WERI-Rb-1 (cell line): ENCODE data around the gene IFITM1.
"Not testable (repeated sequence)": the region's sequence is repeated elsewhere in the genome, so short reads cannot be mapped to it uniquely, and the experiment has no call there.

Source experiments
- DNase-seq: peaks from one replicate; pipeline ENCODE4 v3.0.0-alpha.2; 2020
- H3K27ac ChIP-seq: fragments of 250-450 bp; sonication (Bioruptor Pico); 2 replicates; pipeline ENCODE4 v1.5.1; 2020; ENCODE audit warnings: mild to moderate bottlenecking, moderate library complexity
- H3K27me3 ChIP-seq: fragments of 250-450 bp; sonication (Bioruptor Pico); 2 replicates; pipeline ENCODE4 v1.5.1; 2021; ENCODE audit warnings: mild to moderate bottlenecking, low read depth, moderate library complexity; ENCODE audit not compliant: insufficient read depth, severe bottlenecking
- H3K36me3 ChIP-seq: fragments of 250-450 bp; sonication (Bioruptor Pico); 2 replicates; pipeline ENCODE4 v1.5.1; 2020; ENCODE audit warnings: mild to moderate bottlenecking, moderate library complexity
- H3K4me3 ChIP-seq: 2 replicates; pipeline ENCODE4 v1.5.1; 2011; ENCODE audit warnings: low read depth, mild to moderate bottlenecking, control low read depth, low read length
- H3K9me3 ChIP-seq: fragments of 250-450 bp; sonication (Bioruptor Pico); 2 replicates; pipeline ENCODE4 v1.5.1; 2021; ENCODE audit warnings: mild to moderate bottlenecking, moderate library complexity; ENCODE audit not compliant: severe bottlenecking
- TF ChIP-seq, protein P1 (sequence below): IDR thresholded peaks from 2 replicates; pipeline ENCODE4 v1.5.1; 2011; ENCODE audit warnings: low read depth, mild to moderate bottlenecking, control low read depth, inconsistent platforms, low read length

IFITM1 gene

GRCh38 chr11:313787-314553 lies at the start of gene IFITM1:
Gene IFITM1, plus strand, starts transcription at chr11:314040. Its CDS starts 131 bp downstream, at chr11:314171.
- TF ChIP-seq, protein P1, sequence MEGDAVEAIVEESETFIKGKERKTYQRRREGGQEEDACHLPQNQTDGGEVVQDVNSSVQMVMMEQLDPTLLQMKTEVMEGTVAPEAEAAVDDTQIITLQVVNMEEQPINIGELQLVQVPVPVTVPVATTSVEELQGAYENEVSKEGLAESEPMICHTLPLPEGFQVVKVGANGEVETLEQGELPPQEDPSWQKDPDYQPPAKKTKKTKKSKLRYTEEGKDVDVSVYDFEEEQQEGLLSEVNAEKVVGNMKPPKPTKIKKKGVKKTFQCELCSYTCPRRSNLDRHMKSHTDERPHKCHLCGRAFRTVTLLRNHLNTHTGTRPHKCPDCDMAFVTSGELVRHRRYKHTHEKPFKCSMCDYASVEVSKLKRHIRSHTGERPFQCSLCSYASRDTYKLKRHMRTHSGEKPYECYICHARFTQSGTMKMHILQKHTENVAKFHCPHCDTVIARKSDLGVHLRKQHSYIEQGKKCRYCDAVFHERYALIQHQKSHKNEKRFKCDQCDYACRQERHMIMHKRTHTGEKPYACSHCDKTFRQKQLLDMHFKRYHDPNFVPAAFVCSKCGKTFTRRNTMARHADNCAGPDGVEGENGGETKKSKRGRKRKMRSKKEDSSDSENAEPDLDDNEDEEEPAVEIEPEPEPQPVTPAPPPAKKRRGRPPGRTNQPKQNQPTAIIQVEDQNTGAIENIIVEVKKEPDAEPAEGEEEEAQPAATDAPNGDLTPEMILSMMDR, result no peak
- Histone ChIP-seq H3K27me3 (no peaks in the 10 kb centered on the region), H3K4me3 (no peak within 1 kb of the TSS), H3K9me3 (no peaks in the 10 kb centered on the region), H3K36me3 (no peaks in the 10 kb centered on the region), H3K27ac (no peak within 1 kb of the TSS)
- no peak for DNase-seq

- no peak overlapping the region for H3K4me3 ChIP-seq
- no peaks in the 10 kb centered on the region for H3K27me3 ChIP-seq
- TF ChIP-seq, protein P1, result no peak
- H3K36me3 ChIP-seq, result no peaks in the 10 kb centered on the region
- no peak overlapping the region for H3K27ac ChIP-seq
- peaks cover 4% of the 10 kb centered on the region for H3K9me3 ChIP-seq
- no peak for DNase-seq
Observed at GRCh38 chr11:266676-267439, 47.0 kb upstream of the IFITM1 start.

DNA sequence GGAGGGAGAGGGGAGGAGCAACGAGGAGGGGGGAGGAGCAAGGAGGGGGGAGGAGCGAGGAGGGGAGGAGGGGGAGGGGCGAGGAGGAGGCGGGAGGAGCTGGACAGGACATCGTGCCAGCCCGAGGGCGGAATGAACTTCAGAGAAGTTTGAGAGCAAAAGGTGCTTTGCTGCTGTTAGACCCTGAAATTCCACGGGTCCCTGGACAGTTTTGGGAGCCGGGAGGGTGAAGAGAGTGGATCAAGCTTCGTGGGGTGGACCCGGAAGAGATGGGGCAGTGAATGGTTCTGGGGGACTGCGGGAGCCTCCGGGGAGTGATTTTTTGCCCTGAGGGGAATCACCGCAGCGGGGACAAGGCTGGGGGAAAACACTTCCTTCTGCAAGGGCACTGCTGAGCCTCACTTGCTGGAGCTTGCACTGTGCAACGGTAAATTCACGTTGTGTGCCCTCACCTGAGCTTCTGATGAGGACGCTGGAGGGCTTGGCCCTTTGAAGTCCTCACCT lies 46.3 kb upstream of the IFITM1 start:
- Histone ChIP-seq H3K27me3 (no peaks in the 10 kb centered on the region), H3K4me3 (no peak overlapping the region), H3K9me3 (peaks cover 4% of the 10 kb centered on the region), H3K36me3 (no peaks in the 10 kb centered on the region), H3K27ac (no peak overlapping the region)
- no peak for DNase-seq
- TF ChIP-seq, protein P1, result no peak

GRCh38 chr11:268716-269145 lies 45.1 kb upstream of the IFITM1 start:
- not testable (repeated sequence) for H3K4me3 ChIP-seq, H3K27ac ChIP-seq

GRCh38 chr11:269146-269890 lies 44.5 kb upstream of the IFITM1 start:
- TF ChIP-seq, protein P1, result no peak
- peaks cover 4% of the 10 kb centered on the region for H3K9me3 ChIP-seq
- H3K4me3 ChIP-seq, result no peak overlapping the region
- no peak for DNase-seq
- no peaks in the 10 kb centered on the region for H3K27me3 ChIP-seq
- H3K27ac ChIP-seq, result no peak overlapping the region
- no peaks in the 10 kb centered on the region for H3K36me3 ChIP-seq

More at GRCh38 chr11:268716-269145, 45.1 kb upstream of the IFITM1 start:
- not testable (repeated sequence) for H3K36me3 ChIP-seq, DNase-seq, H3K9me3 ChIP-seq, H3K27me3 ChIP-seq
